Immature natural killer cell (primary cell): ENCODE measurements around the gene KLC1. TPM values are rescaled to one million over a fixed set of nuclear protein-coding genes. Genes with fewer than 3 reads are reported as not detected.
"Not testable (repeated sequence)": the region's sequence is repeated elsewhere in the genome, so short reads cannot be mapped to it uniquely, and the experiment has no call there.

Experiments used
- DNase-seq, 3 donors: peaks; one replicate each; pipeline ENCODE4 v3.0.0; 2022; ENCODE audit warnings: mixed read lengths in 1 of 3
- H3K27ac Mint-ChIP-seq, 6 donors: one replicate each; pipeline ENCODE4 v1.8.0; 2020; ENCODE audit warnings: mixed read lengths in 6 of 6, mild to moderate bottlenecking in 5 of 6, inconsistent platforms in 4 of 6, moderate library complexity in 3 of 6
- H3K27me3 Mint-ChIP-seq, 3 donors: one replicate each; pipeline ENCODE4 v1.8.0; 2020 to 2021; ENCODE audit warnings: low read depth in 3 of 3, mild to moderate bottlenecking in 3 of 3, mixed read lengths in 3 of 3, moderate library complexity in 3 of 3, inconsistent platforms in 1 of 3
- H3K36me3 Mint-ChIP-seq, 3 donors: one replicate each; pipeline ENCODE4 v1.8.0; 2020; ENCODE audit warnings: mixed read lengths in 3 of 3, inconsistent platforms in 2 of 3, mild to moderate bottlenecking in 2 of 3
- H3K4me1 Mint-ChIP-seq, 2 donors: one replicate each; pipeline ENCODE4 v1.8.0; 2020; ENCODE audit warnings: inconsistent platforms in 2 of 2, mild to moderate bottlenecking in 2 of 2, mixed read lengths in 2 of 2, moderate library complexity in 1 of 2
- H3K4me3 Mint-ChIP-seq, 5 donors: one replicate each; pipeline ENCODE4 v1.8.0; 2020; ENCODE audit warnings: mild to moderate bottlenecking in 5 of 5, mixed read lengths in 5 of 5, inconsistent platforms in 3 of 5, moderate library complexity in 3 of 5
- H3K9me3 Mint-ChIP-seq, 6 donors: one replicate each; pipeline ENCODE4 v1.8.0; 2020; ENCODE audit warnings: mild to moderate bottlenecking in 6 of 6, mixed read lengths in 6 of 6, inconsistent platforms in 4 of 6, moderate library complexity in 3 of 6
- polyA plus RNA-seq, 3 donors: library from polyadenylated mRNA; unstranded; fragments of 300-500 nt; fragmentation: Illumina TruSeq; gene quantifications; one replicate each; pipeline ENCODE4 v1.2.3, GENCODE V29; 2021

The KLC1 gene
- polyA plus RNA-seq = 10 to 100 TPM; 38.3 to 83.5 (median 48.2) TPM

- H3K4me1 Mint-ChIP-seq = peaks cover 40 to 49% of the 10 kb centered on the region in 2 donors
- no peaks in the 10 kb centered on the region for H3K9me3 Mint-ChIP-seq
- DNase-seq = peak; percentile 79 to 82 (median 81)
- H3K36me3 Mint-ChIP-seq = no peaks in the 10 kb centered on the region
- peak within 1 kb of the TSS; percentile 87 to 90 (median 87) for H3K4me3 Mint-ChIP-seq
- H3K27ac Mint-ChIP-seq = peak within 1 kb of the TSS; percentile 77 to 90 (median 84)
- H3K27me3 Mint-ChIP-seq = peaks cover 0 to 8% (median 3%) of the 10 kb centered on the region in 3 donors
Observed at GRCh38 chr14:103628684-103629502, at the start of gene KLC1. Gene KLC1 (plus strand): TSS chr14:103629211. CDS start chr14:103654565, 25,354 bp downstream.

- no peak for DNase-seq
- Mint-ChIP-seq H3K27ac (no peak overlapping the region), H3K27me3 (peaks cover 0 to 2% (median 2%) of the 10 kb centered on the region in 3 donors), H3K4me3 (no peak overlapping the region), H3K36me3 (peaks cover 0 to 9% (median 0%) of the 10 kb centered on the region in 3 donors), H3K4me1 (no peaks in the 10 kb centered on the region), H3K9me3 (no peaks in the 10 kb centered on the region)
Observed at GRCh38 chr14:103581206-103581605, 47.8 kb upstream of the KLC1 start.

GRCh38 chr14:103581954-103582703 is 46.9 kb upstream of the KLC1 start:
- Mint-ChIP-seq H3K4me1 (no peaks in the 10 kb centered on the region), H3K36me3 (peaks cover 3 to 12% (median 4%) of the 10 kb centered on the region in 3 donors), H3K9me3 (no peaks in the 10 kb centered on the region), H3K27me3 (peaks cover 0 to 2% (median 2%) of the 10 kb centered on the region in 3 donors), H3K4me3 (no peak overlapping the region), H3K27ac (no peak overlapping the region)
- DNase-seq = no peak

- no peaks in the 10 kb centered on the region for H3K4me1 Mint-ChIP-seq
- H3K27me3 Mint-ChIP-seq = peaks cover 0 to 2% (median 0%) of the 10 kb centered on the region in 3 donors
- H3K4me3 Mint-ChIP-seq = no peak overlapping the region
- no peaks in the 10 kb centered on the region for H3K9me3 Mint-ChIP-seq
- H3K27ac Mint-ChIP-seq = no peak overlapping the region
- H3K36me3 Mint-ChIP-seq = peaks cover 4 to 12% (median 5%) of the 10 kb centered on the region in 3 donors
- DNase-seq = no peak
Observed at GRCh38 chr14:103584326-103584915, 44.6 kb upstream of the KLC1 start.

- peak; percentile 25 to 31 (median 29) for DNase-seq
- Mint-ChIP-seq H3K4me3 (peak overlapping the region in 4 of 5 donors; percentile 40 to 74 (median 62)), H3K4me1 (peaks cover 0 to 10% of the 10 kb centered on the region in 2 donors), H3K27me3 (no peaks in the 10 kb centered on the region), H3K9me3 (no peaks in the 10 kb centered on the region), H3K27ac (peak overlapping the region in 4 of 6 donors; percentile 30 to 79 (median 57)), H3K36me3 (no peaks in the 10 kb centered on the region)
Observed at GRCh38 chr14:103593577-103593976, 35.4 kb upstream of the KLC1 start.

- Mint-ChIP-seq H3K4me1 (peaks cover 0 to 10% of the 10 kb centered on the region in 2 donors), H3K27ac (no peak overlapping the region), H3K9me3 (no peaks in the 10 kb centered on the region), H3K4me3 (no peak overlapping the region), H3K27me3 (no peaks in the 10 kb centered on the region), H3K36me3 (no peaks in the 10 kb centered on the region)
- no peak for DNase-seq
Observed at GRCh38 chr14:103594265-103594664, 34.7 kb upstream of the KLC1 start.

- peaks cover 0 to 11% of the 10 kb centered on the region in 2 donors for H3K4me1 Mint-ChIP-seq
Observed at GRCh38 chr14:103597623-103598377, 31.2 kb upstream of the KLC1 start.

GRCh38 chr14:103600503-103600902 is 28.5 kb upstream of the KLC1 start:
- no peaks in the 10 kb centered on the region for H3K9me3 Mint-ChIP-seq
- no peaks in the 10 kb centered on the region for H3K36me3 Mint-ChIP-seq
- DNase-seq = no peak
- H3K27me3 Mint-ChIP-seq = peaks cover 0 to 3% (median 0%) of the 10 kb centered on the region in 3 donors
- H3K27ac Mint-ChIP-seq = no peak overlapping the region
- H3K4me1 Mint-ChIP-seq = peaks cover 0 to 4% of the 10 kb centered on the region in 2 donors
- no peak overlapping the region for H3K4me3 Mint-ChIP-seq

More at GRCh38 chr14:103597623-103598377, 31.2 kb upstream of the KLC1 start:
- Mint-ChIP-seq H3K27me3 (no peaks in the 10 kb centered on the region), H3K4me3 (no peak overlapping the region), H3K27ac (no peak overlapping the region), H3K36me3 (no peaks in the 10 kb centered on the region), H3K9me3 (no peaks in the 10 kb centered on the region)
- no peak for DNase-seq

- H3K4me1 Mint-ChIP-seq = peaks cover 22 to 27% of the 10 kb centered on the region in 2 donors
- H3K27me3 Mint-ChIP-seq = peaks cover 9 to 16% (median 15%) of the 10 kb centered on the region in 3 donors
- no peaks in the 10 kb centered on the region for H3K36me3 Mint-ChIP-seq
- no peaks in the 10 kb centered on the region for H3K9me3 Mint-ChIP-seq
- no peak overlapping the region for H3K4me3 Mint-ChIP-seq
- H3K27ac Mint-ChIP-seq = peak overlapping the region in 1 of 6 donors; percentile 30
- DNase-seq = no peak
Observed at GRCh38 chr14:103604620-103605019, 24.4 kb upstream of the KLC1 start.

- peaks cover 11 to 21% (median 19%) of the 10 kb centered on the region in 3 donors for H3K27me3 Mint-ChIP-seq
- H3K9me3 Mint-ChIP-seq = peaks cover 3 to 14% (median 10%) of the 10 kb centered on the region in 6 donors
- H3K27ac Mint-ChIP-seq = peak overlapping the region; percentile 69 to 91 (median 86)
- H3K4me3 Mint-ChIP-seq = peak overlapping the region; percentile 78 to 94 (median 87)
- H3K4me1 Mint-ChIP-seq = peaks cover 22 to 27% of the 10 kb centered on the region in 2 donors
- peak; percentile 76 to 79 (median 79) for DNase-seq
- H3K36me3 Mint-ChIP-seq = peaks cover 4 to 7% (median 6%) of the 10 kb centered on the region in 3 donors
Observed at GRCh38 chr14:103606963-103607668, 21.9 kb upstream of the KLC1 start.

GRCh38 chr14:103607822-103608221 is 21.2 kb upstream of the KLC1 start:
- H3K4me3 Mint-ChIP-seq = peak overlapping the region; percentile 78 to 94 (median 87)
- no peak for DNase-seq
- peaks cover 3 to 14% (median 10%) of the 10 kb centered on the region in 6 donors for H3K9me3 Mint-ChIP-seq
- peak overlapping the region in 4 of 6 donors; percentile 75 to 91 (median 87) for H3K27ac Mint-ChIP-seq
- H3K36me3 Mint-ChIP-seq = peaks cover 4 to 7% (median 6%) of the 10 kb centered on the region in 3 donors
- H3K27me3 Mint-ChIP-seq = peaks cover 11 to 21% (median 19%) of the 10 kb centered on the region in 3 donors
- peaks cover 22 to 26% of the 10 kb centered on the region in 2 donors for H3K4me1 Mint-ChIP-seq

GRCh38 chr14:103609081-103609480 is 19.9 kb upstream of the KLC1 start:
- H3K36me3 Mint-ChIP-seq = not testable (repeated sequence)
- H3K9me3 Mint-ChIP-seq = peaks cover 3 to 14% (median 10%) of the 10 kb centered on the region in 6 donors

More at GRCh38 chr14:103609081-103609480, 19.9 kb upstream of the KLC1 start:
- peaks cover 11 to 21% (median 19%) of the 10 kb centered on the region in 3 donors for H3K27me3 Mint-ChIP-seq
- not testable (repeated sequence) for DNase-seq, H3K27ac Mint-ChIP-seq
- peak overlapping the region in 1 of 5 donors; percentile 14 for H3K4me3 Mint-ChIP-seq
- peaks cover 22 to 23% of the 10 kb centered on the region in 2 donors for H3K4me1 Mint-ChIP-seq
